Panc1 (cell line): ENCODE results near the gene SEBOX. TPM values are rescaled to one million over a fixed set of nuclear protein-coding genes. Genes with fewer than 3 reads are reported as not detected.

Experiments
- ATAC-seq: fragments of 200-7000 bp; cut with Tn5 transposase; 2 replicates; pipeline ENCODE4 v1.9.1; 2020; ENCODE audit warnings: mild to moderate bottlenecking, moderate library complexity
- BruUV-seq: library from RNA; stranded (reverse); fragments of 400-500 nt; replicated peaks from 2 replicates; lab custom pipeline; 2021; lab: Mats Ljungman, UMichigan
- CTCF ChIA-PET: fragments of 300-600 bp; sonication (Branson Sonifier 250); formaldehyde crosslinking; loops from one replicate; lab custom pipeline; 2022; ENCODE audit warnings: antibody characterized with exemption; lab: Charles Lee
- POLR2A ChIA-PET: fragments of 300-600 bp; sonication (Branson Sonifier 250); formaldehyde crosslinking; loops from one replicate; lab custom pipeline; 2022; ENCODE audit warnings: antibody characterized with exemption; lab: Charles Lee
- DNase-seq: peaks from one replicate; pipeline ENCODE4 v3.0.0-alpha.2; 2010; ENCODE audit warnings: low read depth, low spot score
- H3K27ac ChIP-seq: 2 replicates; pipeline ENCODE4 v1.5.1; 2011; ENCODE audit warnings: mild to moderate bottlenecking, low read length, inconsistent platforms
- H3K27me3 ChIP-seq: fragments of 200-500 bp; sonication (Bioruptor generic); 2 replicates; pipeline ENCODE4 v1.6.0; 2014; ENCODE audit warnings: low read length, inconsistent platforms; ENCODE audit not compliant: control insufficient read depth, insufficient read depth
- H3K36me3 ChIP-seq: fragments of 200-500 bp; sonication (Bioruptor generic); 2 replicates; pipeline ENCODE4 v1.5.1; 2014; ENCODE audit warnings: inconsistent platforms, mild to moderate bottlenecking, low read length, moderate library complexity; ENCODE audit not compliant: control insufficient read depth, insufficient read depth
- H3K4me1 ChIP-seq: 2 replicates; pipeline ENCODE4 v1.5.1; 2011; ENCODE audit warnings: inconsistent platforms, mild to moderate bottlenecking, low read length, moderate library complexity; ENCODE audit not compliant: control insufficient read depth, insufficient read depth
- H3K4me3 ChIP-seq, 2 experiments: 2 replicates each; pipeline ENCODE4 v1.5.1; 2011 to 2012; ENCODE audit warnings: low read depth in 2 of 2, low read length in 2 of 2, mild to moderate bottlenecking in 2 of 2, inconsistent platforms in 1 of 2, moderate library complexity in 1 of 2
- H3K9me3 ChIP-seq: fragments of 200-500 bp; sonication (Bioruptor generic); 2 replicates; pipeline ENCODE4 v1.5.1; 2014; ENCODE audit warnings: low read depth, mild to moderate bottlenecking, inconsistent platforms, low read length, moderate library complexity; ENCODE audit not compliant: control insufficient read depth, insufficient read depth
- CTCF ChIP-seq: fragments of 450-650 bp; IDR thresholded peaks from 2 replicates; pipeline ENCODE4 v1.5.1; 2017; ENCODE audit warnings: mild to moderate bottlenecking
- POLR2AphosphoS5 ChIP-seq: IDR thresholded peaks from 2 replicates; pipeline ENCODE4 v1.6.1; 2012; ENCODE audit warnings: mild to moderate bottlenecking, low read depth, low read length, moderate library complexity
- REST ChIP-seq, 2 experiments: IDR thresholded peaks; 2 replicates each; pipeline ENCODE4 v1.6.1; 2011 to 2012; ENCODE audit warnings: low read depth in 2 of 2, control low read depth in 1 of 2, low read length in 1 of 2, mild to moderate bottlenecking in 1 of 2, moderate library complexity in 1 of 2; ENCODE audit not compliant: insufficient read depth in 1 of 2
- SIN3A ChIP-seq: IDR thresholded peaks from 2 replicates; pipeline ENCODE4 v1.6.1; 2012; ENCODE audit warnings: low read depth, mild to moderate bottlenecking, low read length, moderate library complexity, borderline replicate concordance; ENCODE audit not compliant: insufficient read depth
- TCF7L2 ChIP-seq: IDR thresholded peaks from 2 replicates; pipeline ENCODE4 v1.6.1; 2011; ENCODE audit warnings: mild to moderate bottlenecking, low read depth, low read length, inconsistent platforms
- in situ Hi-C: cut with HindIII; loops from 2 replicates; pipeline ENCODE4 v1.10.0; 2016; ENCODE audit warnings: low sequenced_read_pairs, low pct_unique_long_range_greater_than_20kb
- intact Hi-C: fragments of 100-400 bp; cut with micrococcal nuclease; formaldehyde crosslinking; loops from one replicate; pipeline ENCODE4 v1.10.0; 2022; ENCODE audit not compliant: unreplicated experiment
- total RNA-seq: library from RNA; stranded (reverse); gene quantifications from one replicate; pipeline ENCODE4 v1.2.1, GENCODE V29; 2021; ENCODE audit not compliant: unreplicated experiment

SEBOX gene
- total RNA-seq, 1 experiment from 2014 or later = not detected

- CTCF ChIA-PET = interaction anchor here (0.5 to 1.5 kb wide), 2 partner anchors 102 to 110 kb away, joined by 5 to 8 read pairs; no protein-coding TSS in a partner anchor
Observed at GRCh38 chr17:28334666-28335200, 30.3 kb downstream of the SEBOX start.

GRCh38 chr17:28334171-28334570 lies 30.8 kb downstream of the SEBOX start:
- ChIA-PET CTCF (interaction anchor here (0.5 kb wide), 1 partner anchor 111 kb away, joined by 8 read pairs; no protein-coding TSS in a partner anchor), POLR2A (no interaction called here)
- Histone ChIP-seq H3K4me3 (peak overlapping the region; percentile 87 to 95), H3K27me3 (no peaks in the 10 kb centered on the region), H3K9me3 (no peaks in the 10 kb centered on the region), H3K4me1 (peaks cover 27% of the 10 kb centered on the region), H3K36me3 (no peaks in the 10 kb centered on the region; the same call in 1 of the 2 replicates), H3K27ac (peak overlapping the region; percentile 69)
- TF ChIP-seq POLR2AphosphoS5 (no peak), REST (IDR thresholded peaks at IDR 0.05; ENCODE audit: insufficient read depth in 1 of 2, low read depth in 2 of 2, low read length in 1 of 2) (no peak)
- intact Hi-C loops = no loop called here
- DNase-seq (no peak), ATAC-seq (no peak)
- no TSS peak for BruUV-seq
- in situ Hi-C loops = no loop called here

More at GRCh38 chr17:28334666-28335200, 30.3 kb downstream of the SEBOX start:
- BruUV-seq = no TSS peak
- intact Hi-C loops = no loop called here
- in situ Hi-C loops = no loop called here
- Histone ChIP-seq H3K36me3 (no peaks in the 10 kb centered on the region; the same call in 1 of the 2 replicates), H3K9me3 (no peaks in the 10 kb centered on the region), H3K4me1 (peaks cover 27% of the 10 kb centered on the region), H3K27ac (peak overlapping the region; percentile 69), H3K27me3 (no peaks in the 10 kb centered on the region), H3K4me3 (peak overlapping the region; percentile 87 to 95)
- ATAC-seq = peak; percentile 0; the same call in 1 of the 2 replicates
- TF ChIP-seq TCF7L2 = no peak
- no peak for TF ChIP-seq SIN3A
- no peak for TF ChIP-seq POLR2AphosphoS5
- TF ChIP-seq CTCF = no peak
- no peak for TF ChIP-seq REST (IDR thresholded peaks at IDR 0.05; ENCODE audit: insufficient read depth in 1 of 2, low read depth in 2 of 2, low read length in 1 of 2)
- DNase-seq = no peak
- POLR2A ChIA-PET = interaction anchor here (0.6 to 2.0 kb wide), 7 partner anchors 9 to 78 kb away, joined by 3 to 11 read pairs (median 4); partner anchors contain the start of genes POLDIP2 and TMEM97
